ENCODE measurements around the gene RHOT2. TPM values are rescaled to one million over a fixed set of nuclear protein-coding genes. Genes with fewer than 3 reads are reported as not detected.

Gene RHOT2
- total and polyA plus RNA-seq, 2 experiments from 2014 or later, result 129 to 163 TPM

DNA sequence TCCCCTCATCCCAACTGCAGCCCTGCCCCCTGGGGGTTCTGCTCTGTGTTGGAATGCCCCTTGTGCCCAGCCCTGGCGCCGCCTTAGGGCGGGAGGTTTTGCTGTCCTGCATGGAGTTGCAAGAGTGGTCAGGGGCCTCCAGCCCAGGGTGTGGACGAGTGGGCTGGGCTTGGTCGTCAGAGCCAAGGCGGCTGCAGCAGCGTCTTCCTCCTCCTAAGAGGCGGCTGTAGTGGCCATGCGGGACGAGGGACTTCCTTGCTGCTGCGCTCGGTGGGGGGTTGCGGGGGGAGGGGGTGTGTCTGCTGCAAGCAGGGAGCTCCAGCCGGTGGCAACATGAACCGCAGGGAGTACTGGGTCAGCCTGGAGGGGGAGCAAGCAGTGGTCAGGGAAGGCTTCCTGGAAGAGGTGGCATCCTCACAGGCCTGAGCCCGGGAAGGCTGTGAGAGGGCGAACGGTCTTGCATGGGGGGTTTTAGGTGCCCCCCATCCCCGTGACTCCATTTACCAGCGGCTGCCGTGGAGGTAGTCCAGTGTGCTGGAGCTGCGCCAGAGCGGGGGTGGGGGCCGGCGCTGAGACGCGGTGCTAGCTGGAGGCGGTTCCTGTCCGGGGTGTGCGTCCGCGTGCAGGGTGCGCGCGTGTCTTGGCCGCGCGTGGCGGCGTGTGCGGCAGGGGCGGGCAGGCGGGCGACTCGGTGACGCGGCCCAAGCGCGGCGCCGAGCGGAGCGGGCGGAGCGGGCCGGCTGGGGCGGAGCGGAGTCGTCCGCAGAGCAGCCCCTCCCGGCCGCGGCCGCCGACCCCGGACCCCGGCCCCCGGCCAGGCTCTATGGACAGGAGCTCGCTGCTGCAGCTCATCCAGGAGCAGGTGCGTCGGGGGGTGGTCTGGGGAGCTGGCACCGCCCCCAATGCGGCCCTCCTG lies 7.3 kb downstream of the RHOT2 start, which contains the start of gene RHBDL1:
RHBDL1 (plus strand) TSS at position 704 of the 916 bp plus-strand sequence; CDS start at position 824, 120 bp downstream.
- H3K27me3 Mint-ChIP-seq (ENCODE audit: insufficient read depth, low read depth, poor library complexity), result peaks cover 10% of the 10 kb centered on the region
- no peak within 1 kb of the TSS for H2AFZ ChIP-seq
- H3K4me2 ChIP-seq, result peak within 1 kb of the TSS; percentile 86
- no peak within 1 kb of the TSS for H3K27ac ChIP-seq (ENCODE audit: low read depth)
- peaks cover 3% of the 10 kb centered on the region; the same call in 1 of the 2 replicates for H4K20me1 ChIP-seq (replicated peaks; ENCODE audit: insufficient read depth)
- TF ChIP-seq, protein P1, sequence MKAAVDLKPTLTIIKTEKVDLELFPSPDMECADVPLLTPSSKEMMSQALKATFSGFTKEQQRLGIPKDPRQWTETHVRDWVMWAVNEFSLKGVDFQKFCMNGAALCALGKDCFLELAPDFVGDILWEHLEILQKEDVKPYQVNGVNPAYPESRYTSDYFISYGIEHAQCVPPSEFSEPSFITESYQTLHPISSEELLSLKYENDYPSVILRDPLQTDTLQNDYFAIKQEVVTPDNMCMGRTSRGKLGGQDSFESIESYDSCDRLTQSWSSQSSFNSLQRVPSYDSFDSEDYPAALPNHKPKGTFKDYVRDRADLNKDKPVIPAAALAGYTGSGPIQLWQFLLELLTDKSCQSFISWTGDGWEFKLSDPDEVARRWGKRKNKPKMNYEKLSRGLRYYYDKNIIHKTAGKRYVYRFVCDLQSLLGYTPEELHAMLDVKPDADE (IDR thresholded peaks at IDR 0.05), result no peak
- TF ChIP-seq POLR2AphosphoS5 (IDR thresholded peaks at IDR 0.05; ENCODE audit: low read depth), result 0 out of 2 replicates have a peak, but pooled peaks have one; percentile 16
- TF ChIP-seq, protein P2, sequence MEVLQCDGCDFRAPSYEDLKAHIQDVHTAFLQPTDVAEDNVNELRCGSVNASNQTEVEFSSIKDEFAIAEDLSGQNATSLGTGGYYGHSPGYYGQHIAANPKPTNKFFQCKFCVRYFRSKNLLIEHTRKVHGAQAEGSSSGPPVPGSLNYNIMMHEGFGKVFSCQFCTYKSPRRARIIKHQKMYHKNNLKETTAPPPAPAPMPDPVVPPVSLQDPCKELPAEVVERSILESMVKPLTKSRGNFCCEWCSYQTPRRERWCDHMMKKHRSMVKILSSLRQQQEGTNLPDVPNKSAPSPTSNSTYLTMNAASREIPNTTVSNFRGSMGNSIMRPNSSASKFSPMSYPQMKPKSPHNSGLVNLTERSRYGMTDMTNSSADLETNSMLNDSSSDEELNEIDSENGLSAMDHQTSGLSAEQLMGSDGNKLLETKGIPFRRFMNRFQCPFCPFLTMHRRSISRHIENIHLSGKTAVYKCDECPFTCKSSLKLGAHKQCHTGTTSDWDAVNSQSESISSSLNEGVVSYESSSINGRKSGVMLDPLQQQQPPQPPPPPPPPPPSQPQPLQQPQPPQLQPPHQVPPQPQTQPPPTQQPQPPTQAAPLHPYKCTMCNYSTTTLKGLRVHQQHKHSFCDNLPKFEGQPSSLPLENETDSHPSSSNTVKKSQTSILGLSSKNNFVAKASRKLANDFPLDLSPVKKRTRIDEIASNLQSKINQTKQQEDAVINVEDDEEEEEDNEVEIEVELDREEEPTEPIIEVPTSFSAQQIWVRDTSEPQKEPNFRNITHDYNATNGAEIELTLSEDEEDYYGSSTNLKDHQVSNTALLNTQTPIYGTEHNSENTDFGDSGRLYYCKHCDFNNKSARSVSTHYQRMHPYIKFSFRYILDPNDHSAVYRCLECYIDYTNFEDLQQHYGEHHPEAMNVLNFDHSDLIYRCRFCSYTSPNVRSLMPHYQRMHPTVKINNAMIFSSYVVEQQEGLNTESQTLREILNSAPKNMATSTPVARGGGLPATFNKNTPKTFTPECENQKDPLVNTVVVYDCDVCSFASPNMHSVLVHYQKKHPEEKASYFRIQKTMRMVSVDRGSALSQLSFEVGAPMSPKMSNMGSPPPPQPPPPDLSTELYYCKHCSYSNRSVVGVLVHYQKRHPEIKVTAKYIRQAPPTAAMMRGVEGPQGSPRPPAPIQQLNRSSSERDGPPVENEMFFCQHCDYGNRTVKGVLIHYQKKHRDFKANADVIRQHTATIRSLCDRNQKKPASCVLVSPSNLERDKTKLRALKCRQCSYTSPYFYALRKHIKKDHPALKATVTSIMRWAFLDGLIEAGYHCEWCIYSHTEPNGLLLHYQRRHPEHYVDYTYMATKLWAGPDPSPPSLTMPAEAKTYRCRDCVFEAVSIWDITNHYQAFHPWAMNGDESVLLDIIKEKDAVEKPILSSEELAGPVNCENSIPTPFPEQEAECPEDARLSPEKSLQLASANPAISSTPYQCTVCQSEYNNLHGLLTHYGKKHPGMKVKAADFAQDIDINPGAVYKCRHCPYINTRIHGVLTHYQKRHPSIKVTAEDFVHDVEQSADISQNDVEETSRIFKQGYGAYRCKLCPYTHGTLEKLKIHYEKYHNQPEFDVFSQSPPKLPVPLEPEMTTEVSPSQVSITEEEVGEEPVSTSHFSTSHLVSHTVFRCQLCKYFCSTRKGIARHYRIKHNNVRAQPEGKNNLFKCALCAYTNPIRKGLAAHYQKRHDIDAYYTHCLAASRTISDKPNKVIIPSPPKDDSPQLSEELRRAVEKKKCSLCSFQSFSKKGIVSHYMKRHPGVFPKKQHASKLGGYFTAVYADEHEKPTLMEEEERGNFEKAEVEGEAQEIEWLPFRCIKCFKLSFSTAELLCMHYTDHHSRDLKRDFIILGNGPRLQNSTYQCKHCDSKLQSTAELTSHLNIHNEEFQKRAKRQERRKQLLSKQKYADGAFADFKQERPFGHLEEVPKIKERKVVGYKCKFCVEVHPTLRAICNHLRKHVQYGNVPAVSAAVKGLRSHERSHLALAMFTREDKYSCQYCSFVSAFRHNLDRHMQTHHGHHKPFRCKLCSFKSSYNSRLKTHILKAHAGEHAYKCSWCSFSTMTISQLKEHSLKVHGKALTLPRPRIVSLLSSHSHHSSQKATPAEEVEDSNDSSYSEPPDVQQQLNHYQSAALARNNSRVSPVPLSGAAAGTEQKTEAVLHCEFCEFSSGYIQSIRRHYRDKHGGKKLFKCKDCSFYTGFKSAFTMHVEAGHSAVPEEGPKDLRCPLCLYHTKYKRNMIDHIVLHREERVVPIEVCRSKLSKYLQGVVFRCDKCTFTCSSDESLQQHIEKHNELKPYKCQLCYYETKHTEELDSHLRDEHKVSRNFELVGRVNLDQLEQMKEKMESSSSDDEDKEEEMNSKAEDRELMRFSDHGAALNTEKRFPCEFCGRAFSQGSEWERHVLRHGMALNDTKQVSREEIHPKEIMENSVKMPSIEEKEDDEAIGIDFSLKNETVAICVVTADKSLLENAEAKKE (CRISPR knock-in tag; IDR thresholded peaks at IDR 0.05), result no peak
- TF ChIP-seq, protein P3, sequence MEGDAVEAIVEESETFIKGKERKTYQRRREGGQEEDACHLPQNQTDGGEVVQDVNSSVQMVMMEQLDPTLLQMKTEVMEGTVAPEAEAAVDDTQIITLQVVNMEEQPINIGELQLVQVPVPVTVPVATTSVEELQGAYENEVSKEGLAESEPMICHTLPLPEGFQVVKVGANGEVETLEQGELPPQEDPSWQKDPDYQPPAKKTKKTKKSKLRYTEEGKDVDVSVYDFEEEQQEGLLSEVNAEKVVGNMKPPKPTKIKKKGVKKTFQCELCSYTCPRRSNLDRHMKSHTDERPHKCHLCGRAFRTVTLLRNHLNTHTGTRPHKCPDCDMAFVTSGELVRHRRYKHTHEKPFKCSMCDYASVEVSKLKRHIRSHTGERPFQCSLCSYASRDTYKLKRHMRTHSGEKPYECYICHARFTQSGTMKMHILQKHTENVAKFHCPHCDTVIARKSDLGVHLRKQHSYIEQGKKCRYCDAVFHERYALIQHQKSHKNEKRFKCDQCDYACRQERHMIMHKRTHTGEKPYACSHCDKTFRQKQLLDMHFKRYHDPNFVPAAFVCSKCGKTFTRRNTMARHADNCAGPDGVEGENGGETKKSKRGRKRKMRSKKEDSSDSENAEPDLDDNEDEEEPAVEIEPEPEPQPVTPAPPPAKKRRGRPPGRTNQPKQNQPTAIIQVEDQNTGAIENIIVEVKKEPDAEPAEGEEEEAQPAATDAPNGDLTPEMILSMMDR (conservative IDR thresholded peaks at IDR 0.05; ENCODE audit: low read depth in 2 of 2), result peak in 1 of 2 experiments; percentile 31; a peak in 1 of 4 replicates
- DNase-seq (ENCODE audit: low spot score) (peak; percentile 80), ATAC-seq (peak; percentile 5)
- H3K79me2 ChIP-seq (replicated peaks; ENCODE audit: insufficient read depth), result no peaks in the 10 kb centered on the region
- H3K27ac Mint-ChIP-seq, result no peak within 1 kb of the TSS
- H3K36me3 Mint-ChIP-seq (ENCODE audit: low read depth), result peaks cover 14% of the 10 kb centered on the region; the same call in 2 of the 3 replicates
- H3K36me3 ChIP-seq (ENCODE audit: insufficient read depth), result peaks cover 5% of the 10 kb centered on the region; the same call in 1 of the 2 replicates
- peaks cover 11% of the 10 kb centered on the region; the same call in 1 of the 2 replicates for H3K4me1 ChIP-seq (ENCODE audit: insufficient read depth)
- peak within 1 kb of the TSS; percentile 66 for H3K4me3 ChIP-seq
- no peaks in the 10 kb centered on the region for H3K9me2 ChIP-seq (ENCODE audit: insufficient read depth)
- peak within 1 kb of the TSS; percentile 72 for H3K4me3 Mint-ChIP-seq
- H3K9me3 Mint-ChIP-seq, result no peaks in the 10 kb centered on the region; the same call in 2 of the 3 replicates
- peaks cover 17% of the 10 kb centered on the region for H3F3A ChIP-seq (replicated peaks; ENCODE audit: low read depth)
- no peaks in the 10 kb centered on the region for H3K27me3 ChIP-seq (ENCODE audit: insufficient read depth)
- peaks cover 17% of the 10 kb centered on the region for H3K4me1 Mint-ChIP-seq
